ENCODE measurements around the gene DENND1C.
A peak's percentile ranks its signal among the peaks of the same experiment; 100 is the strongest.

DENND1C gene

GRCh38 chr19:6481541-6482342 is at the start of gene DENND1C:
DENND1C (minus strand) TSS chr19:6481787; CDS start chr19:6481695, 92 bp downstream.
- peaks cover 29% of the 10 kb centered on the region for H3K36me3 Mint-ChIP-seq (ENCODE audit: low read depth)
- no peaks in the 10 kb centered on the region for H3K9me3 Mint-ChIP-seq
- peak; percentile 83 for DNase-seq
- peaks cover 31% of the 10 kb centered on the region for H3K4me1 Mint-ChIP-seq (ENCODE audit: low read depth)
- no peaks in the 10 kb centered on the region for H3K27me3 Mint-ChIP-seq
- H3K27ac Mint-ChIP-seq: peak within 1 kb of the TSS; percentile 96
- H3K4me3 Mint-ChIP-seq: peak within 1 kb of the TSS; percentile 95

GRCh38 chr19:6530386-6531162 is 49.0 kb upstream of the DENND1C start, which contains the start of gene TNFSF9:
TNFSF9 (plus strand) TSS chr19:6531026; CDS start chr19:6531037, 11 bp downstream.
- Mint-ChIP-seq H3K4me1 (ENCODE audit: low read depth) (peaks cover 31% of the 10 kb centered on the region), H3K27ac (peak within 1 kb of the TSS; percentile 88)

GRCh38 chr19:6529937-6530385 is 48.4 kb upstream of the DENND1C start:
- Mint-ChIP-seq H3K36me3 (ENCODE audit: low read depth) (no peaks in the 10 kb centered on the region), H3K4me1 (ENCODE audit: low read depth) (peaks cover 31% of the 10 kb centered on the region), H3K4me3 (peak overlapping the region; percentile 81), H3K9me3 (no peaks in the 10 kb centered on the region), H3K27ac (peak overlapping the region; percentile 88), H3K27me3 (peaks cover 36% of the 10 kb centered on the region)
- no peak for DNase-seq

More at GRCh38 chr19:6530386-6531162, 49.0 kb upstream of the DENND1C start, which contains the start of gene TNFSF9:
- Mint-ChIP-seq H3K27me3 (peaks cover 37% of the 10 kb centered on the region), H3K36me3 (ENCODE audit: low read depth) (no peaks in the 10 kb centered on the region), H3K4me3 (peak within 1 kb of the TSS; percentile 81), H3K9me3 (no peaks in the 10 kb centered on the region)
- DNase-seq: peak; percentile 92

GRCh38 chr19:6529351-6529750 is 47.8 kb upstream of the DENND1C start:
- Mint-ChIP-seq H3K36me3 (ENCODE audit: low read depth) (no peaks in the 10 kb centered on the region), H3K27me3 (peaks cover 30% of the 10 kb centered on the region), H3K4me3 (no peak overlapping the region), H3K9me3 (no peaks in the 10 kb centered on the region), H3K4me1 (ENCODE audit: low read depth) (peaks cover 31% of the 10 kb centered on the region), H3K27ac (no peak overlapping the region)
- DNase-seq: no peak

GRCh38 chr19:6528544-6529121 is 47.0 kb upstream of the DENND1C start:
- H3K9me3 Mint-ChIP-seq: no peaks in the 10 kb centered on the region
- peaks cover 25% of the 10 kb centered on the region for H3K27me3 Mint-ChIP-seq
- no peak overlapping the region for H3K27ac Mint-ChIP-seq
- H3K36me3 Mint-ChIP-seq (ENCODE audit: low read depth): no peaks in the 10 kb centered on the region
- DNase-seq: no peak
- no peak overlapping the region for H3K4me3 Mint-ChIP-seq
- peaks cover 29% of the 10 kb centered on the region for H3K4me1 Mint-ChIP-seq (ENCODE audit: low read depth)

GRCh38 chr19:6527893-6528543 is 46.4 kb upstream of the DENND1C start:
- Mint-ChIP-seq H3K9me3 (no peaks in the 10 kb centered on the region), H3K27ac (no peak overlapping the region), H3K4me1 (ENCODE audit: low read depth) (peaks cover 29% of the 10 kb centered on the region), H3K36me3 (ENCODE audit: low read depth) (no peaks in the 10 kb centered on the region), H3K4me3 (no peak overlapping the region), H3K27me3 (peaks cover 25% of the 10 kb centered on the region)
- no peak for DNase-seq

- no peaks in the 10 kb centered on the region for H3K36me3 Mint-ChIP-seq (ENCODE audit: low read depth)
- H3K9me3 Mint-ChIP-seq: no peaks in the 10 kb centered on the region
- no peak for DNase-seq
These were observed 42.7 kb upstream of the DENND1C start for GRCh38 chr19:6524311-6524710.

GRCh38 chr19:6522712-6523111 is 41.1 kb upstream of the DENND1C start:
- Mint-ChIP-seq H3K4me3 (no peak overlapping the region), H3K4me1 (ENCODE audit: low read depth) (peaks cover 34% of the 10 kb centered on the region), H3K27me3 (no peaks in the 10 kb centered on the region), H3K27ac (peak overlapping the region; percentile 82), H3K36me3 (ENCODE audit: low read depth) (no peaks in the 10 kb centered on the region), H3K9me3 (peaks cover 2% of the 10 kb centered on the region)
- no peak for DNase-seq

More at GRCh38 chr19:6524311-6524710, 42.7 kb upstream of the DENND1C start:
- peaks cover 19% of the 10 kb centered on the region for H3K4me1 Mint-ChIP-seq (ENCODE audit: low read depth)
- no peak overlapping the region for H3K27ac Mint-ChIP-seq
- H3K27me3 Mint-ChIP-seq: no peaks in the 10 kb centered on the region
- no peak overlapping the region for H3K4me3 Mint-ChIP-seq

- H3K9me3 Mint-ChIP-seq: peaks cover 2% of the 10 kb centered on the region
- H3K4me3 Mint-ChIP-seq: no peak overlapping the region
- H3K36me3 Mint-ChIP-seq (ENCODE audit: low read depth): no peaks in the 10 kb centered on the region
- H3K4me1 Mint-ChIP-seq (ENCODE audit: low read depth): peaks cover 40% of the 10 kb centered on the region
- peak; percentile 72 for DNase-seq
- H3K27me3 Mint-ChIP-seq: no peaks in the 10 kb centered on the region
- peak overlapping the region; percentile 82 for H3K27ac Mint-ChIP-seq
These were observed 40.4 kb upstream of the DENND1C start for GRCh38 chr19:6521718-6522646.

- Mint-ChIP-seq H3K4me1 (ENCODE audit: low read depth) (peaks cover 49% of the 10 kb centered on the region), H3K36me3 (ENCODE audit: low read depth) (peaks cover 2% of the 10 kb centered on the region), H3K4me3 (peak overlapping the region; percentile 49), H3K27me3 (no peaks in the 10 kb centered on the region), H3K27ac (peak overlapping the region; percentile 85), H3K9me3 (peaks cover 2% of the 10 kb centered on the region)
- DNase-seq: no peak
These were observed 37.7 kb upstream of the DENND1C start for GRCh38 chr19:6519289-6519688.

- Mint-ChIP-seq H3K4me1 (ENCODE audit: low read depth) (peaks cover 49% of the 10 kb centered on the region), H3K9me3 (peaks cover 2% of the 10 kb centered on the region)
These were observed 36.7 kb upstream of the DENND1C start for GRCh38 chr19:6518145-6518911.

GRCh38 chr19:6516659-6517291 is 35.2 kb upstream of the DENND1C start:
- no peaks in the 10 kb centered on the region for H3K27me3 Mint-ChIP-seq
- H3K4me1 Mint-ChIP-seq (ENCODE audit: low read depth): peaks cover 37% of the 10 kb centered on the region
- H3K9me3 Mint-ChIP-seq: peaks cover 2% of the 10 kb centered on the region
- peak; percentile 96 for DNase-seq
- peaks cover 2% of the 10 kb centered on the region for H3K36me3 Mint-ChIP-seq (ENCODE audit: low read depth)
- H3K27ac Mint-ChIP-seq: peak overlapping the region; percentile 96
- H3K4me3 Mint-ChIP-seq: peak overlapping the region; percentile 91

More at GRCh38 chr19:6518145-6518911, 36.7 kb upstream of the DENND1C start:
- H3K4me3 Mint-ChIP-seq: peak overlapping the region; percentile 32
- no peaks in the 10 kb centered on the region for H3K27me3 Mint-ChIP-seq
- H3K27ac Mint-ChIP-seq: peak overlapping the region; percentile 73
- peaks cover 2% of the 10 kb centered on the region for H3K36me3 Mint-ChIP-seq (ENCODE audit: low read depth)
- DNase-seq: no peak
